ENCODE measurements around the gene KIAA0930. TPM values are rescaled to one million over a fixed set of nuclear protein-coding genes. Genes with fewer than 3 reads are reported as not detected.

KIAA0930 gene
- 10 to 100 TPM; 38.5 to 44.8 TPM for total RNA-seq

DNA sequence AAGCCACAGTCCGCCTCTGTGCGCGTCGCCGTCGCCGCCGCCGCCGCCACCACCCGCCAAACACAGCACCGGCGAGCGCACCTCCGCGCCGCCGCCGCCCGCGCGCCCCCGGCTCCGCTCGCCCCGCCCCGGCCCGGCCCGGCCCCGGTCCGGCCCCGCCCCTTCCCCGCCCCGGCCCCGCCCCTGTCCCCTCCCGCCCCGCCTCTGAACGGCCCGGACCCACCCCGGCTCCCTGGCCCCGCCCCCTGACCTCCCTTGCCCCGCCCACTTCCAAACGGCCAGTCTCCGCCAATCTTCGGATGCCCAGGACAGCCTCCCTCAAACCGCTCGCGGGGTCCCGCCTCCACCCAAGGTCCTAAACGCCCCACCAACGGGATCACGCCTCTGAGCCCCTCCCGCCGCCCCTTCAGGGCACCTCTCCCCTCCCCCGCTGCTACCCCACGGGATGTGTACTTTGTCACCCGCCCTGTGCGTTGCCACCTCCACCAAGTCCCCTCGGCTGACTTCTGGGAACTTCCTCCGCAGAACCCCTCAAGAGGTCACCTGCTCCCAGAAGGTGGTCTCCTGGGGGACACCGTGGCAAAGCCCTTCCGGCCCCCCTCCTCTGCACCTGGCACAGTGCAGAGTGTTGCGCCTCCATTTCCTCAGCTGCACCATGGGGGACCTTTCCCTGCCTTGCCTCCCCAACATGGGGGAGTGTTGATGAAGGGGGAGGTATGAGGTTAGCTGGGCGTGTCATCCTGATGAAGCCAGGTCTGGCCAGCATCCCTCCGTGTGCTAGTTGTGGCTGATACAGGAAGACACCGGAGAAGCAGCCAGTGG lies at the start of gene KIAA0930:
KIAA0930 (minus strand) TSS at position 85 of the 822 bp plus-strand sequence. CDS start 191 bp downstream, outside the sequence.
- Histone ChIP-seq H3K4me1 (peaks cover 4% of the 10 kb centered on the region), H3K9me3 (no peaks in the 10 kb centered on the region), H3K9ac (ENCODE audit: low read depth in 2 of 2, low read length in 2 of 2) (peak within 1 kb of the TSS; percentile 81 to 84), H3K27ac (no peak within 1 kb of the TSS), H3K27me3 (no peaks in the 10 kb centered on the region), H3K4me3 (peak within 1 kb of the TSS; percentile 61), H3K36me3 (no peaks in the 10 kb centered on the region)
- intact Hi-C loops (cut with DNase I): no loop called here
- TF ChIP-seq CTCF (IDR thresholded peaks at IDR 0.05): no peak
- peak; percentile 91 for DNase-seq

DNA sequence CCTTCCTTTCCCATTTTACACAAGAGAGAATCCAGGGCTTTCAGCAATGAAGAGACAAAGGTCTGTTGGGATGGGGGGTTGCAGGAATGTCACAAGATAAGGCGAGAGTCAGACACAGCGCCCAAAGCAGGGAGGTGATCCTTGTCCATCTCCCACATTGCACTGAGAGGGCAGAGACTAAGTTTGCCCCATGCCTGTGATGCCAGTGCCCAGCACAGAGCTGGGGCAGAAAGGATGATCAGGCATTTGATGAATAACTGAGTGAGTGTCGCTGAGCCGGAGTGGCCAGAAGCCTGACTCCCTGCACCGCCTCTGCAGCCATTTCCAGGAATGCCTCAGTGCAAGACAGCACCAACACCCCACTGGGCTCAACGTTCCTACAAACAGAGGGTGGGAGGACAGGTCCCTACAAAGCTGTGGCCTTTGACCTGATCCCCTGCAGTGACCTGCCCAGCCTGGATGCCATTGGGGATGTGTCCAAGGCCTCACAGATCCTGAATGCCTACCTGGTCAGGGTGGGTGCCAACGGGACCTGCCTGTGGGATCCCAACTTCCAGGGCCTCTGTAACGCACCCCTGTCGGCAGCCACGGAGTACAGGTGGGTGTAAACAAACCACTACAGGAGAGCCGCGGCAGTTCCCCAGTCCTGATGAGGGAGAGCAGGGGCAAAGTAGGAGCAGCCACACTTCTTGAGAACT lies 46.3 kb upstream of the KIAA0930 start:
- no peak overlapping the region for H3K9ac ChIP-seq (ENCODE audit: low read depth in 2 of 2, low read length in 2 of 2)
- no peaks in the 10 kb centered on the region for H3K9me3 ChIP-seq
- intact Hi-C loops (cut with DNase I): no loop called here
- H3K27ac ChIP-seq: no peak overlapping the region
- no peak overlapping the region for H3K4me3 ChIP-seq
- DNase-seq: no peak
- H3K4me1 ChIP-seq: peaks cover 7% of the 10 kb centered on the region
- no peaks in the 10 kb centered on the region for H3K36me3 ChIP-seq
- H3K27me3 ChIP-seq: no peaks in the 10 kb centered on the region
- TF ChIP-seq CTCF (IDR thresholded peaks at IDR 0.05): no peak

GRCh38 chr22:45285263-45286058 lies 44.8 kb upstream of the KIAA0930 start:
- Histone ChIP-seq H3K4me3 (peak overlapping the region; percentile 16), H3K9me3 (no peaks in the 10 kb centered on the region), H3K36me3 (no peaks in the 10 kb centered on the region), H3K27ac (no peak overlapping the region), H3K27me3 (no peaks in the 10 kb centered on the region), H3K9ac (ENCODE audit: low read depth in 2 of 2, low read length in 2 of 2) (no peak overlapping the region), H3K4me1 (peaks cover 7% of the 10 kb centered on the region)
- no peak for DNase-seq
- no peak for TF ChIP-seq CTCF (IDR thresholded peaks at IDR 0.05)
- intact Hi-C loops (cut with DNase I): no loop called here

DNA sequence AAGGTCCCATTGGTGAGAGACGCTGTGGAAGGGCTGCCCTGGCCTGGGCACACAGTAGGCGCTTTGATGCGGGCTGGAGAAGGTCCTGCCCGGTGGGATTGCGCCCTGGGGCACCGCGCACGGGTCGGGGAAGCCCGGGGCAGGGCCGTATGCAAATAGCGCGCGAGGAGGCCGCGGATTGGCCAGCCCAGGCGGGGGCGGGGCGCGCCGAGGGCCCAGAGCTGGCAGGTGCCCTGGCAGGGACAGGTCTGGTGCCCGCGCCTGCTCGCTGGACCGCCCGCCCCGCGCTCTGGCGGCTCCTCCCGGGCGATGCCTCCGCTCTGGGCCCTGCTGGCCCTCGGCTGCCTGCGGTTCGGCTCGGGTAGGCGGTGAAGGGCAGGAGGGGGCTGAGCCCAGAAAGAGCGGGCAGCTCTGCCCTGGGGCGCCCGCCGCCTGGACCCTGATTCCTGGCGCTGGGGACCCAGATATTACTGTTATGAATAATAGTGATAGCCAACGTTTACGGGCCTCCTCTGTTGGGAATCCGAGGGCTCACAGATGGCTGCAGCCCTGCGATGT lies 44.1 kb upstream of the KIAA0930 start, which contains the start of gene UPK3A:
UPK3A (plus strand) TSS at position 245 of the 558 bp plus-strand sequence; CDS start at position 310, 65 bp downstream.
- peak; percentile 87 for DNase-seq
- H3K9me3 ChIP-seq: no peaks in the 10 kb centered on the region
- H3K4me3 ChIP-seq: peak within 1 kb of the TSS; percentile 16
- intact Hi-C loops (cut with DNase I): no loop called here
- TF ChIP-seq CTCF (IDR thresholded peaks at IDR 0.05): no peak
- no peak within 1 kb of the TSS for H3K27ac ChIP-seq
- H3K36me3 ChIP-seq: no peaks in the 10 kb centered on the region
- peak within 1 kb of the TSS in 1 of 2 donors; percentile 51 for H3K9ac ChIP-seq (ENCODE audit: low read depth in 2 of 2, low read length in 2 of 2)
- no peaks in the 10 kb centered on the region for H3K4me1 ChIP-seq
- H3K27me3 ChIP-seq: no peaks in the 10 kb centered on the region

GRCh38 chr22:45281010-45281409 lies 40.3 kb upstream of the KIAA0930 start:
- TF ChIP-seq CTCF (IDR thresholded peaks at IDR 0.05): no peak
- no peaks in the 10 kb centered on the region for H3K36me3 ChIP-seq
- H3K9me3 ChIP-seq: no peaks in the 10 kb centered on the region
- H3K9ac ChIP-seq (ENCODE audit: low read depth in 2 of 2, low read length in 2 of 2): no peak overlapping the region
- H3K4me3 ChIP-seq: no peak overlapping the region
- H3K4me1 ChIP-seq: peaks cover 5% of the 10 kb centered on the region
- H3K27me3 ChIP-seq: no peaks in the 10 kb centered on the region
- intact Hi-C loops (cut with DNase I): no loop called here
- no peak for DNase-seq
- H3K27ac ChIP-seq: no peak overlapping the region

All from colonic mucosa (tissue), 4 donors.